GM23338 (cell line): ENCODE results near the gene ARMH1.

Source experiments
- JUNB ChIP-seq: IDR thresholded peaks from one replicate; pipeline ENCODE4 v1.6.1; 2016; ENCODE audit warnings: antibody characterized with exemption; ENCODE audit not compliant: unreplicated experiment
- TF ChIP-seq, protein P1 (sequence below): IDR thresholded peaks from one replicate; pipeline ENCODE4 v1.6.1; 2018; ENCODE audit warnings: antibody characterized with exemption; ENCODE audit not compliant: unreplicated experiment

- TF ChIP-seq, protein P1, sequence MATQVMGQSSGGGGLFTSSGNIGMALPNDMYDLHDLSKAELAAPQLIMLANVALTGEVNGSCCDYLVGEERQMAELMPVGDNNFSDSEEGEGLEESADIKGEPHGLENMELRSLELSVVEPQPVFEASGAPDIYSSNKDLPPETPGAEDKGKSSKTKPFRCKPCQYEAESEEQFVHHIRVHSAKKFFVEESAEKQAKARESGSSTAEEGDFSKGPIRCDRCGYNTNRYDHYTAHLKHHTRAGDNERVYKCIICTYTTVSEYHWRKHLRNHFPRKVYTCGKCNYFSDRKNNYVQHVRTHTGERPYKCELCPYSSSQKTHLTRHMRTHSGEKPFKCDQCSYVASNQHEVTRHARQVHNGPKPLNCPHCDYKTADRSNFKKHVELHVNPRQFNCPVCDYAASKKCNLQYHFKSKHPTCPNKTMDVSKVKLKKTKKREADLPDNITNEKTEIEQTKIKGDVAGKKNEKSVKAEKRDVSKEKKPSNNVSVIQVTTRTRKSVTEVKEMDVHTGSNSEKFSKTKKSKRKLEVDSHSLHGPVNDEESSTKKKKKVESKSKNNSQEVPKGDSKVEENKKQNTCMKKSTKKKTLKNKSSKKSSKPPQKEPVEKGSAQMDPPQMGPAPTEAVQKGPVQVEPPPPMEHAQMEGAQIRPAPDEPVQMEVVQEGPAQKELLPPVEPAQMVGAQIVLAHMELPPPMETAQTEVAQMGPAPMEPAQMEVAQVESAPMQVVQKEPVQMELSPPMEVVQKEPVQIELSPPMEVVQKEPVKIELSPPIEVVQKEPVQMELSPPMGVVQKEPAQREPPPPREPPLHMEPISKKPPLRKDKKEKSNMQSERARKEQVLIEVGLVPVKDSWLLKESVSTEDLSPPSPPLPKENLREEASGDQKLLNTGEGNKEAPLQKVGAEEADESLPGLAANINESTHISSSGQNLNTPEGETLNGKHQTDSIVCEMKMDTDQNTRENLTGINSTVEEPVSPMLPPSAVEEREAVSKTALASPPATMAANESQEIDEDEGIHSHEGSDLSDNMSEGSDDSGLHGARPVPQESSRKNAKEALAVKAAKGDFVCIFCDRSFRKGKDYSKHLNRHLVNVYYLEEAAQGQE: no peak
- TF ChIP-seq JUNB: no peak
Measured at GRCh38 chr1:44682883-44683265, 8.4 kb downstream of the ARMH1 start.
